ENCODE measurements around the gene FMN1.
"Not testable (repeated sequence)": the region's sequence is repeated elsewhere in the genome, so short reads cannot be mapped to it uniquely, and the experiment has no call there.

FMN1 gene

GRCh38 chr15:33089878-33090757 lies 104.4 kb downstream of the FMN1 start:
- DNase-seq, result no peak

- DNase-seq, result no peak
Measured at GRCh38 chr15:33089165-33089877, 105.2 kb downstream of the FMN1 start.

GRCh38 chr15:33086500-33087121 lies 107.9 kb downstream of the FMN1 start:
- peak; percentile 30 for DNase-seq

GRCh38 chr15:33084661-33085060 lies 109.9 kb downstream of the FMN1 start:
- no peak for DNase-seq

GRCh38 chr15:33083232-33084081 lies 111.1 kb downstream of the FMN1 start:
- no peak for DNase-seq

- no peak for DNase-seq
Measured at GRCh38 chr15:33080006-33080405, 114.5 kb downstream of the FMN1 start.

GRCh38 chr15:33078607-33079006 lies 115.9 kb downstream of the FMN1 start:
- DNase-seq, result no peak

- no peak for DNase-seq
Measured at GRCh38 chr15:33076937-33077336, 117.6 kb downstream of the FMN1 start.

GRCh38 chr15:33074942-33075341 lies 119.6 kb downstream of the FMN1 start:
- DNase-seq, result no peak

GRCh38 chr15:33074212-33074611 lies 120.3 kb downstream of the FMN1 start:
- no peak for DNase-seq

GRCh38 chr15:33071451-33071850 lies 123.1 kb downstream of the FMN1 start:
- no peak for DNase-seq

- DNase-seq, result not testable (repeated sequence)
Measured at GRCh38 chr15:33069903-33070302, 124.6 kb downstream of the FMN1 start.

- no peak for DNase-seq
Measured at GRCh38 chr15:33069161-33069560, 125.4 kb downstream of the FMN1 start.

GRCh38 chr15:33068511-33068990 lies 126.0 kb downstream of the FMN1 start:
- DNase-seq, result no peak

- DNase-seq, result no peak
Measured at GRCh38 chr15:33068007-33068481, 126.5 kb downstream of the FMN1 start.

- DNase-seq, result no peak
Measured at GRCh38 chr15:33067456-33067855, 127.1 kb downstream of the FMN1 start.

- DNase-seq, result no peak
Measured at GRCh38 chr15:33066584-33066983, 127.9 kb downstream of the FMN1 start.

GRCh38 chr15:33064878-33065277 lies 129.6 kb downstream of the FMN1 start:
- no peak for DNase-seq

GRCh38 chr15:33059184-33059583 lies 135.3 kb downstream of the FMN1 start:
- DNase-seq, result no peak

- DNase-seq, result no peak
Measured at GRCh38 chr15:33057845-33058244, 136.7 kb downstream of the FMN1 start.

- no peak for DNase-seq
Measured at GRCh38 chr15:33055962-33056361, 138.6 kb downstream of the FMN1 start.

- no peak for DNase-seq
Measured at GRCh38 chr15:33051528-33051927, 143.0 kb downstream of the FMN1 start.

All from CD4-positive, alpha-beta T cell treated with Interleukin-12 subunit alpha and Interleukin-12 subunit beta, for 1 hour (primary cell).